Measurements from ENCODE around the gene VPS54.
"Not testable (repeated sequence)": the region's sequence is repeated elsewhere in the genome, so short reads cannot be mapped to it uniquely, and the experiment has no call there.

The VPS54 gene

DNA sequence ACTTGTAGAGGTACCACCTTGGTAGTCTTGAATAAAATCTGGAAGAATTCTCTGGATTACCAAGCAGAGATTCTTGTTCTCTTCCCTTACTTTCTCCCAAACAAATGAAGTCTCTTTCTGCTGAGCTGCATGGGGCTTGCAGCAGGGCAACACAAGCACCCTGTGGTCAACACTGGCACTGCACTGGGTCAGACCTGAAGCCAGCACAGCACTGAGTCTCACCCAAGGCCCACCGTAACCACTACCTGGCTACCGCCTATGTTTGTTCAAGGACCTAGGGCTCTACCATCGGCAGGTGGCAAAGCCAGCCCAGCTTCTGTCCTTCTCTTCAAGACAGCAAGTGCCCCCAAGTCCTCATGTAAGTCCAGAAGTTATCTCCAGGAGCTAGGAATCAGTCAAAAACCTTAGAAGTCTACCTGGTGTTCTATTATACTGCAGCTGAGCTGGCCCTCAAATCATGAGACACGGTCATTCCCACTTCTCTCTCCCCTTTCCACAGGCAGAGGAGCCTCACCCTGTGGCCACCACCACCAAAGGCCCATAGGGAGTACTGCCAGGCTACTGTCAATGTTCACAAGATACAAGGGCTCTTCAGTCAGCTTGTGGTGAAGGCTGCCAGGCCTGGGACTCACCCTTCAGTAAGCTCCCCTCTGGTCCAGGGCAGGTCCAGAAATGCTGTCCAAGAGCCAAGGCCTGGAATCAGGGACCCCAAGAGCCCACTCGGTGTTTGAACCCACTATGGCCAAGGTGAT is 18.4 kb downstream of the VPS54 start:
- Histone ChIP-seq H3K9me3 (ENCODE audit: insufficient read depth, low read length) (peaks cover 22% of the 10 kb centered on the region), H3K36me3 (ENCODE audit: insufficient read depth, insufficient read length, low read length) (peaks cover 5% of the 10 kb centered on the region), H3K9ac (ENCODE audit: insufficient read length, low read depth) (no peak overlapping the region), H3K4me3 (ENCODE audit: insufficient read length, low read depth) (no peak overlapping the region), H3K27me3 (ENCODE audit: insufficient read depth, insufficient read length) (no peaks in the 10 kb centered on the region), H3K4me1 (ENCODE audit: insufficient read depth, insufficient read length) (no peaks in the 10 kb centered on the region)
- no peak for DNase-seq (ENCODE audit: low read depth, low spot score)
- TF ChIP-seq ZNF274 (IDR thresholded peaks at IDR 0.05; ENCODE audit: low read depth, low read length): no peak

DNA sequence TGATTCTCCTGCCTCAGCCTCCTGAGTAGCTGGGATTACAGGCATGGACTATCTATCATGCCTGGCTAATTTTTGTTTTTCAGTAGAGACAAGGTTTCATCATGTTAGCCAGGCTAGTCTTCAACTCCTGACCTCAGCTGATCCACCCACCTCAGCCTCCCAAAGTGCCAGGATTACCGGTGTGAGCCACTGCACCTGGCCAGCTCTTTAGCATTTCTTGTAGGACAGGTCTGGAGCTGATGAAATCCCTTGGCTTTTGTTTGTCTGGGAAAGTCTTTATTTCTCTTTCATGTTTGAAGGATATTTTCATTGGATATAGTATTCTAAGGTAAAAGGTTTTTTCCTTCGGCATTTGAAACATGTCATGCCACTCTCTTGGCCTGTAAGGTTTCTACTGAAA is 20.2 kb downstream of the VPS54 start:
- no peak overlapping the region for H3K4me3 ChIP-seq (ENCODE audit: insufficient read length, low read depth)
- DNase-seq (ENCODE audit: low read depth, low spot score): no peak
- no peaks in the 10 kb centered on the region for H3K4me1 ChIP-seq (ENCODE audit: insufficient read depth, insufficient read length)
- TF ChIP-seq SUZ12 (IDR thresholded peaks at IDR 0.05; ENCODE audit: extremely low read depth, insufficient read depth, insufficient read length): no peak
- TF ChIP-seq ZNF274 (IDR thresholded peaks at IDR 0.05; ENCODE audit: low read depth, low read length): no peak
- no peak for TF ChIP-seq YY1 (IDR thresholded peaks at IDR 0.05; ENCODE audit: insufficient read depth, insufficient read length)
- no peak overlapping the region for H3K9ac ChIP-seq (ENCODE audit: insufficient read length, low read depth)
- H3K36me3 ChIP-seq (ENCODE audit: insufficient read depth, insufficient read length, low read length): peaks cover 5% of the 10 kb centered on the region
- H3K9me3 ChIP-seq (ENCODE audit: insufficient read depth, low read length): peaks cover 22% of the 10 kb centered on the region
- H3K27me3 ChIP-seq (ENCODE audit: insufficient read depth, insufficient read length): no peaks in the 10 kb centered on the region

DNA sequence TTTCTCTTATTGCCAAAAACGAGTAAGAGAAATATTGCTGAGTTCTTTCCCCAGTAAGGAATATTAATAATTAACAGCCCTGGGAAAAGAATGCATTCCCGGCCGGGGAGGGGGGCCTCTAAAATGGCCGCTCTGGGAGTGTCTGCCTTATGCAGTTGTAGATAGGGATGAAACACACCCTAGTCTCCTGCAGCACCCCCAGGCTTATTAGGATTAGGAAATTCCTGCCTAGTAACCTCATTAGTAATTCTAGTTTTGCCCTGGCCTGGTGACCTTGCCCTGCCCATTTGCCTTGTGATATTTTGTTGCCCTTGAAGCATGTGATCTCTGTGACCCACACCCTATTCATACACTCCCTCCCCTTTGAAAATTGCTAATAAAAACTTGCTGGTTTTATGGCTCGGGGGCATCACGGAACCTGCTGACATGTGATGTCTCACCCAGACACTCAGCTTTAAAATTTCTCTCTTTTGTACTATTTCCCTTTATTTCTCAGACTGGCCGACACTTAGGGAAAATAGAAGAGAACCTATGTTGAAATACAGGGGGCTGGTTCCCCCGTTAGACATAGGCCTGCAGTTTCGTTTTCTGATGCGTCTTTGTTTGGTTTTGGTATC is 22.5 kb downstream of the VPS54 start:
- H3K27me3 ChIP-seq (ENCODE audit: insufficient read depth, insufficient read length); H3K36me3 ChIP-seq (ENCODE audit: insufficient read depth, insufficient read length, low read length); H3K4me1 ChIP-seq (ENCODE audit: insufficient read depth, insufficient read length); H3K9ac ChIP-seq (ENCODE audit: insufficient read length, low read depth); H3K4me3 ChIP-seq (ENCODE audit: insufficient read length, low read depth); DNase-seq (ENCODE audit: low read depth, low spot score): not testable (repeated sequence)
- peaks cover 22% of the 10 kb centered on the region for H3K9me3 ChIP-seq (ENCODE audit: insufficient read depth, low read length)

DNA sequence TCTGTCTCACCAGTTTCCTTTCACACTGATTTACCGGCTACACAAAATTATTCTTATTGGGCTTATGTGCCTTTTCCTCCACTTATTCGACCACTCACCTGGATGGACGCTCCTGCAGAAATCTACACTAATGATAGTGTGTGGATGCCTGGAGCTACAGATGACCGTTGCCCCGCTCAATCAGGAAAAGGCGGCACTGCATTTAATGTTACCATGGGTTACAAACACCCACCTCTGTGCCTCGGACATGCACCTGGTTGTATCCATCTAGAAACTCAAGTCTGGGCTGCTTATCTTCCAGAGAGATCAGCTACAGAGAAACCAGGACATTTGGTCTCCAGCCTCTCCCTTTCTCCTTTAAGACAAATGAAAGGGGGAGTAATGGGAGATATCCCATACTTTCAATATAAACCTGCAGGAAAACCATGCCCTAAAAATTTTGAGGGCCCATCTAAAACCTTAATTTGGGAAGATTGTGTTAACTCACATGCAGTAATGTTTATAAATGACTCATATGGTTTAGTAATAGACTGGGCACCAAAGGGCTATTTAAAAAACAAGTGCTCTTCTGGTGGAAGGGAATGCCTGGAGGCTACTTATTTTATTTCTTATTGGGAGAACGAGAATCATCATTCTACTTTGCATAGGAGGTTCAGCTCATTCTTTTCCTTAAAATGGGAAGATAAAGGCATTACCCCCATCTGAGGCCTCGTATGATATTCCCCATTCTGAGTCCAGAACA is 24.7 kb downstream of the VPS54 start:
- DNase-seq (ENCODE audit: low read depth, low spot score); H3K36me3 ChIP-seq (ENCODE audit: insufficient read depth, insufficient read length, low read length); H3K4me3 ChIP-seq (ENCODE audit: insufficient read length, low read depth); H3K4me1 ChIP-seq (ENCODE audit: insufficient read depth, insufficient read length); H3K9ac ChIP-seq (ENCODE audit: insufficient read length, low read depth); H3K27me3 ChIP-seq (ENCODE audit: insufficient read depth, insufficient read length): not testable (repeated sequence)
- peaks cover 24% of the 10 kb centered on the region for H3K9me3 ChIP-seq (ENCODE audit: insufficient read depth, low read length)

DNA sequence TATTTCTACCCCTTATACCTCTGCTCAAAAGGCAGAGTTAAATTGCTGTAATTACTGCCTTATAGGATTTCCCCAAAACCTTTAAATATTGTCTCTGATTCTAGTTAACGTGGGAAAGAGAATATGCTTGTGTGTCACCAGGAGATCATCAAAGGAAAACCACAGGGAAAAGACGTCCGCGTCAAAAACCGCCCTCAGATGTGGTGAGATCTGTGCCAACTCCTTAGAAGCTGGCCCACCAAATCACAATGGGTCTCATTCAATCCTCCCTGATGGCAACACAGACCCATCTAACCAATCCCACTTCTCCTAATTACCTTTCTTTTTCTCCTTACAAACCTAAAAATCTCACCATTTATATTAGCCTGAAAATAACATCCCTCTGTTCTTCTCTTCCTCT is 25.4 kb downstream of the VPS54 start:
- Histone ChIP-seq H3K27me3 (ENCODE audit: insufficient read depth, insufficient read length) (no peaks in the 10 kb centered on the region), H3K9ac (ENCODE audit: insufficient read length, low read depth) (no peak overlapping the region), H3K9me3 (ENCODE audit: insufficient read depth, low read length) (peaks cover 30% of the 10 kb centered on the region), H3K4me3 (ENCODE audit: insufficient read length, low read depth) (no peak overlapping the region), H3K36me3 (ENCODE audit: insufficient read depth, insufficient read length, low read length) (no peaks in the 10 kb centered on the region), H3K4me1 (ENCODE audit: insufficient read depth, insufficient read length) (no peaks in the 10 kb centered on the region)
- DNase-seq (ENCODE audit: low read depth, low spot score): no peak
- TF ChIP-seq SUZ12 (IDR thresholded peaks at IDR 0.05; ENCODE audit: extremely low read depth, insufficient read depth, insufficient read length) (no peak), YY1 (IDR thresholded peaks at IDR 0.05; ENCODE audit: insufficient read depth, insufficient read length) (no peak), ZNF274 (IDR thresholded peaks at IDR 0.05; ENCODE audit: low read depth, low read length) (no peak)

DNA sequence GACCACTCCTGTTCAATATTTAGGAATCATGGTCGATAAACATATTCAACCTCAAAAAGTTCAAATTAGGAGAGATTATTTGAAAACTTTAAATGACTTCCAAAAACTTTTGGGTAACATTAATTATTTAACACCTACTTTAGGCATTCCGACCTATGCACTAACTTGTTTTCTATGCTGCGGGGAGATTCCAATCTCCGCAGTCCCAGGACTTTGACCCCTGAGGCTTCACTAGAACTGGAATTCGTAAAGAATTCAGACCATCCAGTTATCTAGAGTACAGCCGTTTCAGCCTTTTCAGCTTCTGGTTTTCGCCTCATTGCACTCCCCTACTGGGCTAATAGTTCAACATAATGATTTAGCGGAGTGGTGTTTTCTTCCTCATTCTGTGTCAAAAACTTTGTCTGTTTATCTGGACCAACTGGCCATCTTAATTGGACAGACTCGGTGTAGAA is 26.1 kb downstream of the VPS54 start:
- H3K4me3 ChIP-seq (ENCODE audit: insufficient read length, low read depth); H3K9ac ChIP-seq (ENCODE audit: insufficient read length, low read depth); H3K4me1 ChIP-seq (ENCODE audit: insufficient read depth, insufficient read length); H3K36me3 ChIP-seq (ENCODE audit: insufficient read depth, insufficient read length, low read length); H3K27me3 ChIP-seq (ENCODE audit: insufficient read depth, insufficient read length): not testable (repeated sequence)
- peaks cover 27% of the 10 kb centered on the region for H3K9me3 ChIP-seq (ENCODE audit: insufficient read depth, low read length)
- peak; percentile 35 for DNase-seq (ENCODE audit: low read depth, low spot score)

DNA sequence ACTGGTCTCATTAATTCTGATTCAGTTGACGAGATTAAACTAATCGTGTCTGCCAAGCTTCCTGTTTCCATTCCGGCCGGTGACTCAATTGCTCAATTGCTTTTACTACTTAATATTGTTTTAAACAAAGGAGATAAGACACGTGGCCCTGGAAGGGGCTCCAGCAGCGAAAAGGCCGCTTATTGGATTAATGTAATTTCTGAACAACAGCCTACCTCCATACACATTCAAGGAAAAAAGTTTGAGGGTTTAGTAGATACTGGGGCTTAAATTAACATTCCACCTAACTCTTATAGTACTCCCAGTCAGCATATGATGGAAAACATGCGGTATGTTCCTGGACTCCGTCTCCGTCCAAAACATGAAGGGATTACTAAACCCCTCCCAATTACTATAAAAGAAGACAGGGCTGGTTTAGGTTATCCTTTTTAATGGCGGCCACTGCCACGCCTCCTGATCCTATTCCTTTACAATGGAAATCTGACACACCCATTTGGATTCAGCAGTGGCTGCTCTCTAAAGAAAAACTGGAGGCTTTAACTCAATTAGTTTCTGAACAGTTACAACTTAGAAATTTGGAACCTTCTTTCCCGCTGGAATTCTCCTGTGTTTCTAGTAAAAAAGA is 27.1 kb downstream of the VPS54 start:
- no peak for DNase-seq (ENCODE audit: low read depth, low spot score)
- Histone ChIP-seq H3K4me3 (ENCODE audit: insufficient read length, low read depth) (no peak overlapping the region), H3K9me3 (ENCODE audit: insufficient read depth, low read length) (peaks cover 17% of the 10 kb centered on the region; the same call in 1 of the 2 replicates), H3K4me1 (ENCODE audit: insufficient read depth, insufficient read length) (no peaks in the 10 kb centered on the region), H3K27me3 (ENCODE audit: insufficient read depth, insufficient read length) (no peaks in the 10 kb centered on the region), H3K36me3 (ENCODE audit: insufficient read depth, insufficient read length, low read length) (no peaks in the 10 kb centered on the region), H3K9ac (ENCODE audit: insufficient read length, low read depth) (no peak overlapping the region)
- TF ChIP-seq SUZ12 (IDR thresholded peaks at IDR 0.05; ENCODE audit: extremely low read depth, insufficient read depth, insufficient read length) (no peak), ZNF274 (IDR thresholded peaks at IDR 0.05; ENCODE audit: low read depth, low read length) (no peak), YY1 (IDR thresholded peaks at IDR 0.05; ENCODE audit: insufficient read depth, insufficient read length) (no peak)

DNA sequence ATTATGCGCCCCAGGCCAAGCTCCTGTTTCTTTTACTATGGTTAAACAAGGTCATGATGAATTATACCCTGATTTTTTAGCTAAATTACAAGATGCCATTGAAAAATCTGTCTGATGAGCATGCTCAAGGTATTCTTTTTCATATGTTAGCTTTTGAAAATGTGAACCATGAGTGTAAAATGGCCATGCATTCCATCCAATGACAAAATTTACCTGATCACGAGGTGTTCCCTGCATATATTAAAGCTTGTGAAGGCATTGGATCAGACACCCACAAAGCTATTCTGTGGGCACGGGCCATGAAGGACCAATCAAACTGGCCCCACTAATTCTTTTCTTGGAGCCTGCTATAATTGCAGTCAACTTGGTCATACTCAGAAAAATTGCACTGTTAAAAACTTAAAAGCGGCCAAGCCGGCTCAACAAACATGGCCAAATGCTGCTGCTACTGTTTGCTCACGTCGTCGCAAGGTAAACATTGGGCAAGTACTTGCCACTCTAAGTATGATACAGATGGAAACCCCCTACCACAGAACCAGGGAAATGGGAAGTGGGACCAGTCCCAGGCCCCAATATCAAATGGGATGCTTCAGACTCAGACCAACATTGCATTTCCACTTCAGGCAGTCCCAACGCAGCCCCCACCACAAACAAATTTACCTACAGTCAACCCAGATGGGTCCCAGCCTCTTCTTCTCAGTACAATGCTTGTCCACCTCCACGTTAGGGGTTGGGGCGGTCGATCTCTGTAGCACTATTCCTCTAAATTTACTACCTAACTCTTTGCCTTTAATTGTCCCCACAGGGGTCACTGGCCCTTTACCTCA is 27.8 kb downstream of the VPS54 start:
- DNase-seq (ENCODE audit: low read depth, low spot score); H3K4me3 ChIP-seq (ENCODE audit: insufficient read length, low read depth); H3K27me3 ChIP-seq (ENCODE audit: insufficient read depth, insufficient read length); H3K9ac ChIP-seq (ENCODE audit: insufficient read length, low read depth); H3K36me3 ChIP-seq (ENCODE audit: insufficient read depth, insufficient read length, low read length); H3K4me1 ChIP-seq (ENCODE audit: insufficient read depth, insufficient read length): not testable (repeated sequence)
- H3K9me3 ChIP-seq (ENCODE audit: insufficient read depth, low read length): peaks cover 14% of the 10 kb centered on the region; the same call in 1 of the 2 replicates
